ENCODE measurements around the gene SBNO2. TPM values are rescaled to one million over a fixed set of nuclear protein-coding genes. Genes with fewer than 3 reads are reported as not detected.

Gene SBNO2
- total RNA-seq, 3 donors from 2014 or later, result 58.0 to 86.6 (median 74.6) TPM

DNA sequence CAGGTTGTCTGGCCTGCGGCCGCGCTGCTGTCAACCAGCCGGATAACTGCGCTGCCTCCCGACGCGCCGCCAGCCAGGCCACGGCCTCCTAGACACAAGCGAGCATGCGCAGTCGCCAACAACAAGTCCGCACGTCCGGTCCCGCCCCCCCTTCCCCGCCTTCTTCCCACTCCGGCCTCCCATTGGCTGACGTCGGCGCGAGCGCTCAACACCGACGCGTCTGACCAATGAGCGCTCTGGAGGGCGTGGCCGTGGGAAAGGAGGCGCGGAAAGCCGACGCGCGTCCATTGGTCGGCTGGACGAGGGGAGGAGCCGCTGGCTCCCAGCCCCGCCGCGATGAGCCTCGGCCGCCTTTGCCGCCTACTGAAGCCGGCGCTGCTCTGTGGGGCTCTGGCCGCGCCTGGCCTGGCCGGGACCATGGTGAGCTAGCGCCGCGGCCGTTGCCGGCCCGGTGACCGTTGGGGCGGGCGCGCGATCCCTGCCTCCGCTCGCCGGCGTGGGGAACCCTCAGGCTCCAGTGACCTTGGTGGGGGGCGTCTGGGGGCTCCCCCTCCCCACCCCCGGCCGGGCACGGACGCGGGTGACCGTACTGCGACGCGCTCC, 70.3 kb downstream of the SBNO2 start, which contains the start of gene GPX4:
Gene GPX4 (plus strand): TSS at position 287 of the 603 bp plus-strand sequence. CDS start 50 bp downstream, at position 337.
- Histone ChIP-seq H3K9me3 (no peaks in the 10 kb centered on the region), H3K4me1 (ENCODE audit: low read depth) (peaks cover 24% of the 10 kb centered on the region), H3K36me3 (ENCODE audit: low read depth) (peaks cover 2% of the 10 kb centered on the region), H3K4me3 (peak within 1 kb of the TSS; percentile 47)
- ATAC-seq (peak; percentile 91), DNase-seq (peak; percentile 99 to 100 (median 99))
- intact Hi-C loops (cut with DNase I, micrococcal nuclease), result no loop called here
- TF ChIP-seq, protein P1, sequence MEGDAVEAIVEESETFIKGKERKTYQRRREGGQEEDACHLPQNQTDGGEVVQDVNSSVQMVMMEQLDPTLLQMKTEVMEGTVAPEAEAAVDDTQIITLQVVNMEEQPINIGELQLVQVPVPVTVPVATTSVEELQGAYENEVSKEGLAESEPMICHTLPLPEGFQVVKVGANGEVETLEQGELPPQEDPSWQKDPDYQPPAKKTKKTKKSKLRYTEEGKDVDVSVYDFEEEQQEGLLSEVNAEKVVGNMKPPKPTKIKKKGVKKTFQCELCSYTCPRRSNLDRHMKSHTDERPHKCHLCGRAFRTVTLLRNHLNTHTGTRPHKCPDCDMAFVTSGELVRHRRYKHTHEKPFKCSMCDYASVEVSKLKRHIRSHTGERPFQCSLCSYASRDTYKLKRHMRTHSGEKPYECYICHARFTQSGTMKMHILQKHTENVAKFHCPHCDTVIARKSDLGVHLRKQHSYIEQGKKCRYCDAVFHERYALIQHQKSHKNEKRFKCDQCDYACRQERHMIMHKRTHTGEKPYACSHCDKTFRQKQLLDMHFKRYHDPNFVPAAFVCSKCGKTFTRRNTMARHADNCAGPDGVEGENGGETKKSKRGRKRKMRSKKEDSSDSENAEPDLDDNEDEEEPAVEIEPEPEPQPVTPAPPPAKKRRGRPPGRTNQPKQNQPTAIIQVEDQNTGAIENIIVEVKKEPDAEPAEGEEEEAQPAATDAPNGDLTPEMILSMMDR (IDR thresholded peaks at IDR 0.05), result peak; percentile 29

DNA sequence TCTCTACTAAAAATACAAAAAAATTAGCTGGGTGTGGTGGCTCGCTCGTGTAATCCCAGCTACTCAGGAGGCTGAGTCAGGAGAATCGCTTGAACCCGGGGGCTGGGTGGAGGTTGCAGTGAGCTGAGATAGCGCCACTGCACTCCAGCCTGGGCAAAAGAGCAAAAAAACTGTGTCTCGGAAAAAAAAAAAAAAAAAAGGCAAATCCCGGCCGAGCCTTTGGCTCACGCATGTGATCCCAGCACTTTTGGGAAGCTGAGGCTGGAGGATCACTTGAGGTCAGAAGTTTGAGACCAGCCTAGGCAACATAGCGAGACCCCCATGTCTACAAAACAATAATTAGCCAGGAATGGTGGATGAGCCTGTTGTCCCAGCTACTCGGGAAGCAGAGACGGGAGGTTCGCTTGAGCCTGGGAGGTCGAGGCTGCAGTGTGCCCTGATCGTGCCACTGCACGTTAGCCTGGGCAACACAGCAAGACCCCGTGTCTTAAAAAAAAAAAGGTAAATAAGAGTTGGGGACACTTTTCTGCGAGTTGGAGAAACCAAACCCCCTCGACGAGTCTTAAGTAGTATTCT, 70.8 kb downstream of the SBNO2 start:
- Histone ChIP-seq H3K36me3 (ENCODE audit: low read depth) (no peaks in the 10 kb centered on the region), H3K9me3 (no peaks in the 10 kb centered on the region), H3K4me3 (no peak overlapping the region), H3K4me1 (ENCODE audit: low read depth) (peaks cover 28% of the 10 kb centered on the region)
- no peak for DNase-seq
- ATAC-seq, result no peak
- TF ChIP-seq, protein P1 (IDR thresholded peaks at IDR 0.05), result no peak
- intact Hi-C loops (cut with DNase I, micrococcal nuclease), result no loop called here

DNA sequence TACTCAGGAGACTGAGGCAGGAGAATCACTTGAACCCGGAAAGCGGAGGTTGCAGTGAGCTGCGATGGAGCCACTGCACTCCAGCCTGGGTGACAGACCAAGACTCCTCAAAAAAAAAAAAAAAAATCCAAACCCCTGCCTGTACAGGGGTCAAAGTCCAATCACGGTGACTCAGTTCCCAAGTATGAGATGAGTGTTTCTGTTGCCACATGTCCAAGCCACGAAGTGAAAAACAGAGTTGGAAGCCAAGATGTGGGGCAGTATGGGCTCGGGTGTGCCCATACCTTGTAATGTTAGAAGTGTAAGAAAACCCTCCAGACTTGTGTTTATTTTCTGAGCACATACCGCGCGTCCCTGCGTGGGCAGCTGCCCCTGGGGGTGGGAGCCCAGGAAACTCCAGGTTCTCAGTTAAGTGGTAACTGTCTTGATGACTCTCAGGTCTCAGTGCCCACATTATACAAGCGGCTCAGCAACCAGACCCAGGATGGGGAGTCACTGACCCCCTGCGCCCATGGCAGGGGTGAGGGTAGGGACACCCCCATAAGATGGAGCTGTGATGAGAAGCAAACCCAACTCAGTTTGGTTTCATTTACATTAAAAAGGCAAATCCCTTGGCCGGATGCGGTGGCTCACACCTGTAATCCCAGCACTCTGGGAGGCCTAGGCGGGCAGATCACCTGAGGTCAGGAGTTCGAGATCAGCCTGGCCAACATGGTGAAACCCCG, 71.5 kb downstream of the SBNO2 start:
- Histone ChIP-seq H3K4me3 (no peak overlapping the region), H3K9me3 (no peaks in the 10 kb centered on the region), H3K36me3 (ENCODE audit: low read depth) (no peaks in the 10 kb centered on the region), H3K4me1 (ENCODE audit: low read depth) (peaks cover 34% of the 10 kb centered on the region)
- TF ChIP-seq, protein P1 (IDR thresholded peaks at IDR 0.05), result no peak
- intact Hi-C loops (cut with DNase I, micrococcal nuclease), result no loop called here
- ATAC-seq, result peak; percentile 4
- DNase-seq, result peak in 1 of 3 donors; percentile 53

DNA sequence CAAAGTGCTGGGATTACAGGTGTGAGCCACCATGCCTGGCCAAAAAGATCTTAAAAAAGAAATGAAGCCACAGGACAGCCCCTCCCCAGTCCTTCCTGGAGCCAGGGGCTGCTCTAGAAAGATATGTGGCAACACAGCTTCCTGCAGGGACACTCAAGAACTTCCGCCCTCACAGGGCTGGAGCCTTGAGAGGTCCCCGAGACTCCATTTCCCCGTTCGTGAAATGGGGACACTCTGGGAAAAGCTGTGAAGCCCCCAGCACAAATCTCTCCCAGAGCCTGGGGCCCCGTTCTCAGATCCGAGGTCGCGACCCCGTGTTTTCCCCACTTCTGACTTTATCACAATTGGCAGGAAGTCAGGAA, 72.8 kb downstream of the SBNO2 start:
- ATAC-seq, result no peak
- Histone ChIP-seq H3K4me3 (no peak overlapping the region), H3K4me1 (ENCODE audit: low read depth) (peaks cover 34% of the 10 kb centered on the region), H3K36me3 (ENCODE audit: low read depth) (no peaks in the 10 kb centered on the region), H3K9me3 (no peaks in the 10 kb centered on the region)
- TF ChIP-seq, protein P1 (IDR thresholded peaks at IDR 0.05), result no peak
- intact Hi-C loops (cut with DNase I, micrococcal nuclease), result no loop called here
- DNase-seq, result no peak

DNA sequence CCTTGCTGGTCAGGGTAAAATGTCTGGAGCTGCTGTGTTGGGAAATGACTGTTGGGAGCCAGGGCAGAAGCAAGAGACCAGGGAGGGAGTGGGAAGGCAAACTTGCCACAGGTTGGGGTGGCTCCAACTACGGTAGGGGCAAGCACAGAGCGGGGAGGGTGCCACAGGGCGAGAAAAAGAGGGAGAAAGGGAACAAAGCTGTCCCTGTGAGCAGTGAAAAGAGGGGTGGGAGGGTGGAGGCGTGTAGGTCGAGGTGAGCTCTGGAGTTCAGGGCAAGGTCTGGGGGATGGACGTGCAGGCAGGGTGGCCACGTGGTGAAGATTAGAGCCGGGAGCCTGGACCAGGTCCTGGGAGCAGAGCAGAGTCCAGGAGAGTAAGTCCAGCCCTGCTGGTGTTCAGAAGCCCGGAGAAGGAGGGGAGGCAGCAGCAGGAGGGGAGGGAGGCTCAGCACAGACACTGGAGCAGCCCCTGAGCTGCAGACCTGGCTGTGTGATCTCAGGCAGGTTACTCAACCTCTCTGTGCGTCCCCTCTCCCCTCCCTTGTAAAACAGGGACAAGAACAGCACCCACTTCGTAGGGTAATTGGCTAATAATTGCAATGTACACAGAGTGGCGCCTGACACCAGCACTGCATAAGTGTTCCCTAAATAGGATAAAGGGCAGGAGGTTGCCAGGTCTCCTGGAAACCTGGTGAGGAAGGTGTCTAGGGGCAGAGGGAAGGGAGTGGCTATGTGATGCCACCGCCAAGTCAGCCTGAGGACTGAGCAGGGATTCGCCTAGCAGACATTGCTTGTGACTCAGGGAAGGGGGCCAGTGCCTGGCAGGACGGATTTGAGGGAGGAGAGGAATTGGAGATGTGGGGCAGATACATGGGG, 75.7 kb downstream of the SBNO2 start:
- DNase-seq (no peak), ATAC-seq (peak; percentile 13)
- H3K9me3 ChIP-seq, result no peaks in the 10 kb centered on the region
- H3K4me3 ChIP-seq, result no peak overlapping the region
- intact Hi-C loops (cut with DNase I, micrococcal nuclease), result no loop called here
- no peaks in the 10 kb centered on the region for H3K36me3 ChIP-seq (ENCODE audit: low read depth)
- H3K4me1 ChIP-seq (ENCODE audit: low read depth), result peaks cover 41% of the 10 kb centered on the region
- TF ChIP-seq, protein P1 (IDR thresholded peaks at IDR 0.05), result no peak

Measured in mucosa of descending colon (tissue), 3 donors.